ENCODE results near the gene MEX3C.

DNA sequence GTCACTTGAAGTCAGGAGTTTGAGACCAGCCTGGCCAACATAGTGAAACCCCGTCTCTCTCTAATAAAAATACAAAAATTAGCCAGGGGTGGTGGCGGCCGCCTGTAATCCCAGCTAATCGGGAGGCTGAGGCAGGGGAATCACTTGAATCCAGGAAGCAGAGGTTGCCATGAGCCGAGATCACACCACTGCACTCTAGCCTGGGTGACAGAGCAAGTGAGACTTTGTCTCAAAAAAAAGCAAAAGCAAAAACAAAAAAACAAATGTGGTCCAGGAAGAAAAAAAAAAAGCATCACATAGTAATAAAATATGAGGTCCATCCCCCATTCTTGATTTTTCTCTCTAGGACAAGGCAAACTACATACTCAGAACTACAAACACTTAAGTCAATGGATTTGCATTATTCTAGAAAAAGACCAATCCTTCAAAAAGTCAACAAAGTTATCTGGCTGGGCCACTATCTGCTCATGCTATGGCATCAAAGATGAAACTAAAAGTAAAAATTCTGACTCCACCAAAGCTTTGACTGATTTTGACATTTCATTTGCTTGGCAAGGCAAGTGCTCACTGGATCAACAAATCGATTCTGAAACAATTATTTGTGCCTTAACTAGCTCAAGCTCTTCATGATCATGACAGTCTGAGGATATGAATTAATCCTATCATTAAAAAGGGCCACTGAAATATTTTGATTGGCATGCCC is 28.4 kb downstream of the MEX3C start:
- TF ChIP-seq CTCF (IDR thresholded peaks at IDR 0.05) (no peak), EZH2 (IDR thresholded peaks at IDR 0.05; ENCODE audit: borderline replicate concordance, insufficient read depth, low read depth, low read length, poor library complexity, severe bottlenecking) (no peak)
